Measurements from ENCODE around the gene GPATCH4.
"Not testable (repeated sequence)": the region's sequence is repeated elsewhere in the genome, so short reads cannot be mapped to it uniquely, and the experiment has no call there.

Gene GPATCH4

DNA sequence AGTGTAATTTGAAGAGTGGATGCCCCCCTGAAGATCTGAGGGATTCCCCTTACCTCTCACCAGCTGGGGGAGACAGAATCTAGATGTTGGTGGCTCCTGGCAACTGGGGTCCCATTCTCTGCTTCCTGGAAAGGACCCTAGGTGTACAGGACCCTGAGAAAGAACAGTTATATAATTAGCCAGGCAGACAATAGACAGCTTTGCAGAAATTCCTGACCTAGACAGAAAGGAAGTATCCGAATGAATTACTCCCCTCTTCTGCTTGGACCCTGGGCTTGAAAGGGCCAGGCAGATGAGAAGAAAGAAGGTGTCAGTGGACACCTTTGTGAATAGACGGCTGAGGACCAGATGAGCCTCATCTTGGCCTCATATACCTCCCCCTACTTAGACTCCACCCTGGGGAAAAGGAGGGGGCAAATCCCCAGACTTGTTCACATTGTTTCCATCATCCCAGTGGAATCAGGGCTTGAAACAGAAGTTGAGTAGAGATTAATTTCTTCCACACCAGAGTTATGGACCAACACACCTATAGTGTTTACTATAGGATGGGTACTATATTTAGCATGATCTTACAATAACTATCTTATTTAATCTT is 27.1 kb downstream of the GPATCH4 start:
- no peak for DNase-seq (ENCODE audit: low read depth in 2 of 2)

- no peak for DNase-seq (ENCODE audit: low read depth in 2 of 2)
These were observed 28.6 kb downstream of the GPATCH4 start for GRCh38 chr1:156572663-156573018.

- peak; percentile 31 to 38 for DNase-seq (ENCODE audit: low read depth in 2 of 2)
These were observed 29.2 kb downstream of the GPATCH4 start, which contains the start of gene IQGAP3 for GRCh38 chr1:156571919-156572662. Gene IQGAP3, minus strand, starts transcription at chr1:156572565. Its CDS starts 36 bp downstream, at chr1:156572529.

DNA sequence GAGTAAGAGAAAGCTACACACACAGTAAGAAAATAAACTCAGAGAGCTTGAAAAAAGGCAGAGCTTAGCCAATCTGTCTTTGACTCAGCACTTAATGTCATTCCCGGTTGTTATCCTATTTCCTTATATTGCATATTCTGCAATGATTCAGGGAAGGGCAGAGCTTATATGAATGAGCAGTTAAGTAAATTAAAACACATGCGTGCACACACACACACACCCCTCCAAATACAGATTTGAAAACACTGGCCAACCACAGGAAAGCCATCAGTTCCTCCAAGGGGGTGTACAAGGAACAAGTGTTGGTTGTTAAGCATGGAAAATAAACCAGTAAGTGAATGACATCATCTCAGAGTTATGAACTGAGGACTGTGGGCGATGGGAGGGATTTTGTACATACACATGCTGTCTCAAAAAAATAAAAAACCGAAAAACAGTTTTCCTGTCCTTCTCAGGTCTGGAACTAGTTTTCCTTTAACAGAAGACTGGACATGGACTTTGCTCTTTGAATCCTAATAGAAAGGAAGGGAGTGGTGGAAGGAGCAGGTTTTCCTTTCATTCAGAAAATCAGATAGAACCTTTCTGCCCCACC is 29.9 kb downstream of the GPATCH4 start:
- no peak for DNase-seq (ENCODE audit: low read depth in 2 of 2)

GRCh38 chr1:156566436-156566835 is 34.8 kb downstream of the GPATCH4 start:
- DNase-seq (ENCODE audit: low read depth in 2 of 2), result no peak

DNA sequence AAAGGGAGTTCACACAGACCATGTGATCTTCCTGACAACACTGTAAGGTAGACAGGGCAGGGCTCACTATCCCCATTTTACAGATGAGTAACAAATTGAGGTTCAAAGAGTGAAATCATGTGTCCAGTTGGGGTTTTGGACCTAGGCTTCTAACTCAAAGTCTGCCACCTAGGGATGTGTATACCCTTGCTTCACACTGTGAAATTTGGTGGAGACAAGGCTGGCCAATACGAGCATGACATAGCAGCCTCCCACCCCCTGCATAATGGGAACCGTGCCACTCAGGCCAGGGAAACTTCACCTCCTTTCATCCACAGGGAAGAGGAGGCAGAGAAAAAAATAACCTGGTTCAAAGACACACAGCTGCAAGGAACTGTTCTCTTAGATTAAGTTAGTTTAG is 35.8 kb downstream of the GPATCH4 start:
- DNase-seq (ENCODE audit: low read depth in 2 of 2), result no peak

DNA sequence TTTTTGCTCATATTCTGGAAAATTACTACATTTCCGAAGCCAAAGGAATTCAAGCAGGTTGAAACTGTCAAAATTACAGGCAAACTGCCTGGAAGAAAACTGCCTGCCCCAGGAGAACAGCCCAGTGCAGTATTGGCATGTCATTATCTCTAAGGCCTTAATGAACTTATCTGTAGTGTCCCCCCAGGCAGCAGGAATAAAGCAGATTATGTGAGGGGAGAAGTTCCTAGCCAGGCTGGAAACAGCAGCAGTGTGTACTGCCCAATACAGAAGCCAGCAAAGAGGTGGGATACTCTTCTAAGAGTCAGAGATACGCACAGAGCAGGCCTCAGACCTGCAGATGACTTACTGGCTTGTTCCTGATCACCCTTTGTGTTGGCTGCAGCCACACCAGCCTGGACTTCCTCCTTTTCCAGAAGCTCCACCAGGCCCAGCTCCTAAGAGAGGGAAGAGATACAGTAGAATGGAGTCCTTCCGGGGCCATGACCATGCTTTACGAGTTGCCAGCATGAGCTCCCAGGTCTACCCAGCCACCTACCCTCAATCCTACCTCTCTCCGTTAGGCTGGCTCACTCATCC is 40.6 kb downstream of the GPATCH4 start:
- no peak for DNase-seq (ENCODE audit: low read depth in 2 of 2)

DNA sequence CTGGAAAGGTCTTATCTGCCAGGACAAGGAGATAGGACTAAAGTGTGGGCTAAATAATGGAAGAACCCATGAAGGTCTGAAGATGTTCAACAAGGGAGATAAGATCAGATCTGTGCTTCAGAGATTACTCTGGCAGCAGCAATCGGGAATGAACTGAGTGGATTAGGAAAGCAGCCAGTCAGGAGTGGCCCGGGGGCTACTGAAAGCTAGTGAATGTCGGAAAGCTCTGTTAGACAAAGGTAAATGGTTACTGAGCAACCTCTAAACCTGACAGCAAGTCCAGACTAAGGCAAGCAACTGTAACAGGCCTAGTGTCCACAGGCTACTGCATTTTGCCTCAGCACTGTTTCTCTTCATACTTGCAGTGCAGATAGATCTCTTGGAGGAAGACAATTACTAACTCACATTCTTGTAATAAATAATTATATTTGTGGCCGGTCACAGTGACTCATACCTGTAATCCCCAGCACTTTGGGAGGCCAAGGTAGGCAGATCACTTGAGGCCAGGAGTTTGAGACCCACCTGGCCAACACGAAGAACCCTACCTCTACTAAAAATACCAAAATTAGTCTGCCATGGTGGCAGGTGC is 41.4 kb downstream of the GPATCH4 start:
- DNase-seq (ENCODE audit: low read depth in 2 of 2), result no peak

GRCh38 chr1:156559086-156559796 is 42.0 kb downstream of the GPATCH4 start:
- no peak for DNase-seq (ENCODE audit: low read depth in 2 of 2)

- DNase-seq (ENCODE audit: low read depth in 2 of 2), result no peak
These were observed 44.9 kb downstream of the GPATCH4 start for GRCh38 chr1:156556354-156556753.

DNA sequence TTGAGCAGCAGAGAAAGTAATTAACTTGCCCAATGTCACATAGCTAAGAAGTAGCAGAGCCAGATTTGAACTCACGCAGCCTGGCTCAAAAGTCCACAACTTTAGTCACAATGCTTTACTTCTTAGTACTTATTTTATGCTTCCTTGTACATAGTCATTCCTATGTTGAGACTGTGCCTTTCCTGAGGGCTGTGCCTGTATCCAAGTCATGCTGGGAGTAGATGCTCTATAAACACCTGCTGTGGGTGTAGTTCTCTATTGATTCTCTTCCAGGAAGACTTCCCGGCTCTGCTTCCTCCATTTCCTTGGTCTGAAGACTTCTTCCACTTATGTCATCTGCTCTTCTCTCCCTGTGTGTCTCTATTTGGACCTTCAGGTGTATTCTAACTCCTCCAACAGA is 45.6 kb downstream of the GPATCH4 start:
- no peak for DNase-seq (ENCODE audit: low read depth in 2 of 2)

GRCh38 chr1:156554971-156555370 is 46.3 kb downstream of the GPATCH4 start:
- DNase-seq (ENCODE audit: low read depth in 2 of 2), result no peak

GRCh38 chr1:156553860-156554485 is 47.3 kb downstream of the GPATCH4 start:
- DNase-seq (ENCODE audit: low read depth in 2 of 2), result no peak

DNA sequence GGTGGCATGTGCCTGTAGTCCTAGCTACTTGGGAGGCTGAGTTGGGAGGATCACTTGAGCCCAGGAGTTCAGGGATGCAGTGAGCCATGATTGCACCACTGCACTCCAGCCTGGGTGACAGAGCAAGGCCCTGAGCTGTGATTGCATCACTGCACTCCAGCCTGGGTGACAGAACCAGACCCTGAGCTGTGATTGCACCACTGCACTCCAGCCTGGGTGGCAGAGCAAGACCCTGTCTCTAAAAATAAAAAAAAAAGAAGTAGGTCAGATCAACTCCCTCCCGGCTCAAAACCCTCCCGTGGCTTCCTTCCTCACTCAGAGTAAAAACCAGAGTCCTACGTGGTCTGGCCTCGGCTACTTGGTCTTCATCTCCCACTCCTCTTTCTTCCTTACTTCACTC is 48.3 kb downstream of the GPATCH4 start:
- DNase-seq (ENCODE audit: low read depth in 2 of 2), result not testable (repeated sequence)

DNA sequence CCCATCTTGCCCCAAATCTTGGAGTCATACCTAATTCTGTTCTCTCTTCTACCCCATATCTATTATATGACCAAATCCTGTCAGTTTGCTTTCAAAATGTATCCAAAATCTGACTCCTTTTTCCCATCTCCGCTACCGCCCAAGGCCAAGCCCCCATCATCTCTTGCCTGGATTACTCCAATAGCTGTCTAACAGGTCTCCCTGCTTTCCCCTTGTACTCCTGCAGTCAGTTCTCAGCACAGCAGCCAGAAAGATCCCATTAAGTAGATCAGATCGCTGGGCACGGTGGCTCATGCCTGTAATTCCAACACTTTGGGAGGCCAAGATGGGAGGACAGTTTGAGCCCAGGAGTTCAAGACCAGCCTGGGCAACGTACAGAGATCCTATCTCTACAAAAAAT is 48.8 kb downstream of the GPATCH4 start:
- DNase-seq (ENCODE audit: low read depth in 2 of 2), result no peak

DNA sequence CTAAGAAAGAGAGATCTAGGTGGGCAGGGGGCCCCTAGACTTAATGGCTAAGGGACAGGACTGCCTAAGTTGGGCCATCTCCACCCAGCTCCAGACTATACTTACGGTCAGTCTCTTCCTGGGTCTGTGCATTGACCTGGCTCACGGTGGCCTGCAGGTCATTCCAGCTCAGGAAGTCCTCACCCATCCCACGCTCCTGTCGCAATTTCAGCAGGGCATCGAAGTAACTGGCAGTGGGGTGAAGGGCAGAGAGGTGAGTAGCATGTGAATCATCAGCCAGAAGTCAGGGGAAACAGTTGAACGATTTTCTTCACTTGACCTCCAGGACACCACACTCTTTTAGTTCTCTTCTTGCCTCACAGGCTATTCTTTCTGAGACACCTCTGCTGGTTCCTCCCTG is 49.4 kb downstream of the GPATCH4 start:
- DNase-seq (ENCODE audit: low read depth in 2 of 2), result no peak

- no peak for DNase-seq (ENCODE audit: low read depth in 2 of 2)
These were observed 50.1 kb downstream of the GPATCH4 start for GRCh38 chr1:156551066-156551643.

DNA sequence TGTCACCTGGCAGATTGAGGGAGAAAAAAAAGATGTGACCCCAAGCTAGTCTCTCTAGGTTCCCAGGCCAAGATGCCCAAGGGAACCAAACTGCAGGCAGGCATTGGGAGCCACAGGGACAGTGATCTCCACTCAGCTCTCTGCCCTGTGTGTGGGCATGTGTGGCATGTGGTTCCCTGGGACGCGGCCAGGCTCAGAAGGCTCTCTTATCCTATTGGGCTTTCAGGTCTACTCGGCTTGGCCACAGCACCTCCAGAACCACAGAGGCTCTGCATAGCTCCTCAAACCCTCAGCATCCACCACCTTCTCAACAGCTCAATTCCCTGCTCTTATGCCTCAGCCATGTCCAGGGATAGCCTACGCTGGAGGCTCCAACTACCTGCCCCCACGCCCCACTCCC is 50.9 kb downstream of the GPATCH4 start:
- no peak for DNase-seq (ENCODE audit: low read depth in 2 of 2)

DNA sequence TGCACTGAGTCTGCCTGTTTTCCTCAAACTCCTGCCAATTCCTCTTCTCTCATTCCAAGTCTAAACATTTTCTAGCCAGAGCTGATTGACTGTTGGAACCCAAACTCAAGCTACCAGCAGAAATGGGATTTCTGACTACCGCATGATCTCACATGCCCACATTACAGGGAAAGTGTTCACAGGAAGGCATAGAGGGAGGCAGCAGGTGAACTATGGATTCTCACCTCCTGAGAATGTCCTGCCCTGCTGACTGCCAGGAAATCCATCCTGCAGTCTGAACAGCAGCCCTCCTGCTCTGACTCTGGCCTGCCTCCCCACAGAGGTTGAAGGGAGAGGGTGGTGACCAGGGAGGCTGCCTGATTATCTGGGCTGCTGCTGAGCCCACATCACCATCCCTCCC is 51.4 kb downstream of the GPATCH4 start:
- no peak for DNase-seq (ENCODE audit: low read depth in 2 of 2)

DNA sequence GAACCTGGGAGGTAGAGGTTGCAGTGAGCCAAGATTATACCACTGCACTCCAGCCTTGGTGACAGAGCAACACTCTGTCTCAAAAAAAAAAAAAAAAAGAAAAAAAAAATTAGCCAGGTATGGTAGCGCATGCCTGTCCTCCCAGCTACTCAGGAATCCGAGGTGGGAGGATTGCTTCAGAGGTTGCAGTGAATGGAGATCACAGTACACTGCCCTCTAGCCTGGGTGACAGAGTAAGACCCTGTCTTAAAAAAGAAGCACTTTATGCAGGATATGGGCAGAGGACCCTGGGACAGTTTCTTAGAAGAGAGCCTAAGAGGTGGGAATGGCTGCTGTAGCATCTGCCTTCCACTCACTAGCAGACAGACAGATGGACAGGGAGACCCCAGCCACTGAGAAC is 51.9 kb downstream of the GPATCH4 start:
- DNase-seq (ENCODE audit: low read depth in 2 of 2), result no peak

DNA sequence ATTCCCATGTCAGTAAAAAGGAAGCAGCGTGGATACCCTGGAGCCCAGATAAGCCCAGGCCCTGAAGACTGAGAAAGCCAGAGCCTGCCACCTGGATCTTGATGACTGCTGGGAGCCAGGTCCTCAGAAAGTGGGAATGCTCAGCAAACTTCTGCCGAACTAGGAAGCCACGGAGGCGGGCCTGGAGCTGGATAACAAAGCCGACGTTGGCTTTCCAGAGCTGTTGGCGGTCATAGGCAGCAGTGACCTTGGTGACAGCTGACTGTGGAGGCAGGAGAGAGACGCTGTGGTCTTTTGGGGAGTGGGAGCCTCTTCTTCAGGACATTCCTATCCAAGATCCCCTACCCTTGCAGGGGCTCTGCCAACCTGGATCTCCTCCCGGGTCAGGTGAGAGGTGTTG is 53.3 kb downstream of the GPATCH4 start:
- no peak for DNase-seq (ENCODE audit: low read depth in 2 of 2)

Data from stimulated activated CD8-positive, alpha-beta memory T cell treated with anti-CD3 and anti-CD28 coated beads, Interleukin-15, amount 100 ng/mL, for 4 hours (primary cell).